Measurements from ENCODE around the gene C6orf89.

DNA sequence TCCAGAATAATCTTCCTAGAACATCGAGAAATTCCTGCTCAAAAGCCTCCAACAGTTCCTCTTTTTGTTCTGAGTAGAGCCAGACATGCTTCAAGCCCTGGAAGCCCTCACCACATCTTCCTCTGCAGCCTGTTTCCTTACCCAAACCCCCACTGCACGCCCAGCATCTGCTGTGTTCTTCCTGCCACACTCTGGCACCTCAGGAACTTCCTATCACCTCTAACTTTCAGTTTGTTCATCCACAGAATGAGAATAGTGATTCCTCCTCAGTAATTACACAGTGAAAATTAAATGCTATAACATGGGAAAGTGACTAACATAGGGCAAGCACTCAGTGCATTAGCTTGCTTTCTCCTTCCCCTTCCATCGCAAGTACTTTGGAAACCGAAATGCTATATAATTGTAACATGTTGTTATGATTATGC lies 26.3 kb downstream of the C6orf89 start:
- no peak for TF ChIP-seq POLR2AphosphoS5 (IDR thresholded peaks at IDR 0.05)
- TF ChIP-seq, protein P1, sequence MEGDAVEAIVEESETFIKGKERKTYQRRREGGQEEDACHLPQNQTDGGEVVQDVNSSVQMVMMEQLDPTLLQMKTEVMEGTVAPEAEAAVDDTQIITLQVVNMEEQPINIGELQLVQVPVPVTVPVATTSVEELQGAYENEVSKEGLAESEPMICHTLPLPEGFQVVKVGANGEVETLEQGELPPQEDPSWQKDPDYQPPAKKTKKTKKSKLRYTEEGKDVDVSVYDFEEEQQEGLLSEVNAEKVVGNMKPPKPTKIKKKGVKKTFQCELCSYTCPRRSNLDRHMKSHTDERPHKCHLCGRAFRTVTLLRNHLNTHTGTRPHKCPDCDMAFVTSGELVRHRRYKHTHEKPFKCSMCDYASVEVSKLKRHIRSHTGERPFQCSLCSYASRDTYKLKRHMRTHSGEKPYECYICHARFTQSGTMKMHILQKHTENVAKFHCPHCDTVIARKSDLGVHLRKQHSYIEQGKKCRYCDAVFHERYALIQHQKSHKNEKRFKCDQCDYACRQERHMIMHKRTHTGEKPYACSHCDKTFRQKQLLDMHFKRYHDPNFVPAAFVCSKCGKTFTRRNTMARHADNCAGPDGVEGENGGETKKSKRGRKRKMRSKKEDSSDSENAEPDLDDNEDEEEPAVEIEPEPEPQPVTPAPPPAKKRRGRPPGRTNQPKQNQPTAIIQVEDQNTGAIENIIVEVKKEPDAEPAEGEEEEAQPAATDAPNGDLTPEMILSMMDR (IDR thresholded peaks at IDR 0.05), result no peak
- no peak for TF ChIP-seq POLR2A (IDR thresholded peaks at IDR 0.05)
